GM12873 (cell line): ENCODE data around the gene HHEX.

Experiments used
- TF ChIP-seq, protein P1 (sequence below): IDR thresholded peaks from 2 replicates; pipeline ENCODE4 v1.5.1; 2012; ENCODE audit warnings: low read depth, mild to moderate bottlenecking, moderate library complexity, low read length, control low read depth; ENCODE audit not compliant: insufficient read depth; ENCODE audit errors: missing control alignments

The HHEX gene

DNA sequence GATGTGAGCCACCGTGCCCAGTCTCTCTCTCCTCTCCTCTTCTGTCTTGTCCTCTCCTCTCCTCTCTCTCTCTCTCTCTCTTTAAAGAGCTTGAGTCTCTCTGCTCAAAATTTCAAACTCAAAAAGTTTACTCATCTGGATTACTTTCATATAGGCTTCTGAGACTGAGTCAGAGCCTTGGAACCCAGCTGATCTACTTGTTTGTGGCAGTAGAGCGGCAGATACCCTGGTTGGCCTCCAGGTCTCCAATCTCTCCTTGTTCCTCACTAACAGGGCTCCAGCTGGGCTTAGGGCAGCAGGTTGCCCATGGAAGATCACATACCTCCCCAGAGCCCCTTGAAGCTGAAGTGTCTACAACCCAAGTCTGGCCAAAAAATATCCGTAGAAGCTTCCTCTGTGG is 51.0 kb downstream of the HHEX start:
- TF ChIP-seq, protein P1, sequence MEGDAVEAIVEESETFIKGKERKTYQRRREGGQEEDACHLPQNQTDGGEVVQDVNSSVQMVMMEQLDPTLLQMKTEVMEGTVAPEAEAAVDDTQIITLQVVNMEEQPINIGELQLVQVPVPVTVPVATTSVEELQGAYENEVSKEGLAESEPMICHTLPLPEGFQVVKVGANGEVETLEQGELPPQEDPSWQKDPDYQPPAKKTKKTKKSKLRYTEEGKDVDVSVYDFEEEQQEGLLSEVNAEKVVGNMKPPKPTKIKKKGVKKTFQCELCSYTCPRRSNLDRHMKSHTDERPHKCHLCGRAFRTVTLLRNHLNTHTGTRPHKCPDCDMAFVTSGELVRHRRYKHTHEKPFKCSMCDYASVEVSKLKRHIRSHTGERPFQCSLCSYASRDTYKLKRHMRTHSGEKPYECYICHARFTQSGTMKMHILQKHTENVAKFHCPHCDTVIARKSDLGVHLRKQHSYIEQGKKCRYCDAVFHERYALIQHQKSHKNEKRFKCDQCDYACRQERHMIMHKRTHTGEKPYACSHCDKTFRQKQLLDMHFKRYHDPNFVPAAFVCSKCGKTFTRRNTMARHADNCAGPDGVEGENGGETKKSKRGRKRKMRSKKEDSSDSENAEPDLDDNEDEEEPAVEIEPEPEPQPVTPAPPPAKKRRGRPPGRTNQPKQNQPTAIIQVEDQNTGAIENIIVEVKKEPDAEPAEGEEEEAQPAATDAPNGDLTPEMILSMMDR, result no peak

DNA sequence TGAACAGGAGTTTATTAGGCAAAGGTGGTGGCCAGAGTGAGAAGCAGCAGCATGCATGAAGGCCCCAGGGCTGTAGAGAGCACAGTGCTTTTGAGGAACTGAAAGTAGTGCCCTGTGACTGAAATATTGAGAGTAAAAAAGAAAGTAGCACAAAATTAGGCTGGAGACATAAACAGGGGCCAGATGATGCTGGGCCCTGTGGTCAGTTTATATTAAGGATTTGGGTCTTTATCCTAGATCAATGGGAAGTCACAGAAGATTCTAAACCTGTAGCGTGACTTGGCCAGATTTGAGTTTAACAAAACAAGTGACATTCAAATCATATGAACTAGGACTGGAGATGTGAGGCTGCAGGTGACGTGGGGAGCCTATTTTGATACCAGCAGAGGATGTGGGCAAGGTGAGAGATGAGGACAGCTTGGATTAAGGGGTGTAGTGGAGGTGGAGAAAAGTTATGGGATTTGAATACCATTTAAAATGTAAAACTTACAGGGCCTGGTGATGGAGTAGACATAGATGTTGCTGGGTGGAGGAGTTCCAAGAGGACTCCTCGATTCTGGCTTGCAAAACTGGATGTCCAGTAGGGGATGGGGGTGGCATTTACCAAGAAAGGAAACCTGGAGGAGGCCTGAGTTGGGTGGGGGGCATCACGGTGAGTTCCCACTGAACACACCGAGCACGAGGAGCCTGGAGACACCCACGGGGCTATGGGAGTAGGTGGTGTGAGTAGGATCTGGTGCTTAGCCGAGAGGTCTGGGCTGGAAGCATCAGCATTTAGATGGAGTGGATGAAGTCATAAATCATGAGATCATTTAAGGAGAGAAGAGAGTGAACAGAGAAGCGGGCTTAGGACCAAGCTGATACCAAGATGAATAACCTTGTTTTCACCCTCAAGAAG is 52.8 kb downstream of the HHEX start:
- TF ChIP-seq, protein P1, result no peak
